GM20000 (cell line): ENCODE results near the gene MYH15.

Experiments used
- DNase-seq: peaks from one replicate; pipeline ENCODE4 v3.0.0; 2012; ENCODE audit warnings: low spot score
- TF ChIP-seq, protein P1 (sequence below): IDR thresholded peaks from 2 replicates; pipeline ENCODE4 v1.5.1; 2012; ENCODE audit warnings: mild to moderate bottlenecking, control low read depth; ENCODE audit errors: extremely low read depth, missing control alignments

Gene MYH15

DNA sequence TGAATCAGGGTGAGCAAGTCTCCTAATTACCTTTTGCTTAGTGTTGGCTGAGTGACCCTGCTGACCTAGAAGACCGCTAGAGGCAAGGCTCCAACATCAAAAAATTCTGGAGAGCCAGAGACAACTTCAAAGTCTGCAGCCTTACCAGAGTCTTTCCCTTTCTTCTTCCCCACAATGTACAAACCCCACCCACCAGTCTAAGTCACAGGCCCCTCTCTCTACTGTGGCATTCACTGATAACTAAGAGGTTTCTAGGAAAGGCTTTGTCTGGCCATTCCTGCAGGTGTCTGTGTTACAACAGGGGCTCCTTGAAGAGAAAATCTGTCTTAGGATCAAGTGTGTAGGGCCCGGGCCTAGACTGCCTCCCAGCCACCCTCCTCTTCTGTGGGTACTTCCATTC lies 525 bp downstream of the MYH15 start:
- TF ChIP-seq, protein P1, sequence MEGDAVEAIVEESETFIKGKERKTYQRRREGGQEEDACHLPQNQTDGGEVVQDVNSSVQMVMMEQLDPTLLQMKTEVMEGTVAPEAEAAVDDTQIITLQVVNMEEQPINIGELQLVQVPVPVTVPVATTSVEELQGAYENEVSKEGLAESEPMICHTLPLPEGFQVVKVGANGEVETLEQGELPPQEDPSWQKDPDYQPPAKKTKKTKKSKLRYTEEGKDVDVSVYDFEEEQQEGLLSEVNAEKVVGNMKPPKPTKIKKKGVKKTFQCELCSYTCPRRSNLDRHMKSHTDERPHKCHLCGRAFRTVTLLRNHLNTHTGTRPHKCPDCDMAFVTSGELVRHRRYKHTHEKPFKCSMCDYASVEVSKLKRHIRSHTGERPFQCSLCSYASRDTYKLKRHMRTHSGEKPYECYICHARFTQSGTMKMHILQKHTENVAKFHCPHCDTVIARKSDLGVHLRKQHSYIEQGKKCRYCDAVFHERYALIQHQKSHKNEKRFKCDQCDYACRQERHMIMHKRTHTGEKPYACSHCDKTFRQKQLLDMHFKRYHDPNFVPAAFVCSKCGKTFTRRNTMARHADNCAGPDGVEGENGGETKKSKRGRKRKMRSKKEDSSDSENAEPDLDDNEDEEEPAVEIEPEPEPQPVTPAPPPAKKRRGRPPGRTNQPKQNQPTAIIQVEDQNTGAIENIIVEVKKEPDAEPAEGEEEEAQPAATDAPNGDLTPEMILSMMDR: no peak

DNA sequence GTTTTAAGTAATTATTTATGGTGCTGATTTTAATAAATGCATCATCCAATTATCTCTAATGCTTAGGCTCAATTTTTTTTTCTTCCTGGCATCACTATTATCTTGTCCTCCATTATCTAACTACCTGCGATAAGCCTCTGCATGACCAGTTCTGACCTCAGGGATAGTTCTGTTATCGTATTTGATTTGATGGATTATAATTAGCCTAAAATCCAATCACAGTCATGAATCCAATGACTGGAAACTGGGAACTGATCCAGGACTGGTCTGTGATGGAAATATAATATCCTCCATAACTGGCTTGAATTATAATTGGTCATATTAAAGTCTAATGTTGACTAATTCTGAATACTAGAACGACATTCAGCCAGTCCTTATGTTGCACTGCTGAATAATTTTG lies 1.1 kb downstream of the MYH15 start:
- no peak for DNase-seq
- TF ChIP-seq, protein P1: no peak

More for the DNA sequence above, 525 bp downstream of the MYH15 start:
- no peak for DNase-seq

DNA sequence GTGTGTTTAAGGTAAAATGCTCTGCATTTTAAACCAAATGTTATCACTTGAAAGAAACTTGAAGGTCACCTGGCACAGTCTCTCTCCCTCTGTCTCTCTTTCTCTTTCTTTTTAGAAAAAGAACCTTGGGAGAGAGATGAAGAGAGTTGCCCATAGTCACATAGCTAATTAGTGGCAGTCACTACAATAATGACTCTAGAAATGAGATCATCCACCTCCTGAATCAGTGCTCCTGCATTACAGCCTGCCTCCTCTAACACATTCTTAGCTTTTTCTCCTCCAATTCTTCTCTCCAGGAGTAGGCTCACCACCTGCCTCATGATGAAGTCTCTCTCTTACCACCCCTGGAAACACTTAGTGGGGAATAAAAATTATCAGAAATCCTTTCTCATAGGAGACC lies 2.5 kb downstream of the MYH15 start:
- TF ChIP-seq, protein P1: no peak
- no peak for DNase-seq

DNA sequence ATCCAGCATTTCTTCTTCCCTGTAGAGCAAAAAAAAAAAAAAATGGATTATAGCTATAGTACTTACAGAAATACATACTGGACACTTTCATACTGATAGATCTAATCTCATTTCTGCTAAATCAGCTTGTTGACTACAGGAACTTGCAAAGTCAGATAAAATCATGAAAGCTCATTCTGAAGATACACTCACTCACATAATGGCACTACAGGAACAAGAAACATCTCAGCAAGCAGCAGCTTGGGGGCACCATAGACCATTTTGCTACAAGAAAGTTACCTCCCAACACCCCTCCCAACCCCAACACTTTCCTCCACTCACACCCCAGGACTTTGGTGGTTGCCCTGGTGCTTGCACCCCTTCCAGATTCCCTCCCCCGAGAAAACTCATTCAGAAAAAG lies 4.6 kb downstream of the MYH15 start:
- DNase-seq: peak; percentile 7
- TF ChIP-seq, protein P1: no peak

DNA sequence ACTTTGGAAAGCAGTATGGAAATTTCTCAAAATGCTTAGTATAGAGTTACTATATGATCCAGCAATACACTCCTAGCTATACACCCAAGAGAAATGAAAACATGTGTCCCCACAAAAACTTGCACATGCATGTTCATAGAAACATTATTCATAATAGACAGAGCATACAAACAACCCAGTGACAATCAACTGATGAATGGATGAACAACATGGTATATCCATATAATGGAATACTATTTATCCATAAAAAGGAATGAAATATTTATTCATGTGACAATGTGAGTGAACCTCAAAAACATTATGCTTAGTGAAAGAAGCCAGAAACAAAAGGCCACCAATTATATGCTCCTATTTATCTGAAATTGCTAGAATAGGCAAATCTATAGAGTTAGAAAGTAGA lies 6.7 kb downstream of the MYH15 start:
- no peak for DNase-seq
- TF ChIP-seq, protein P1: no peak

DNA sequence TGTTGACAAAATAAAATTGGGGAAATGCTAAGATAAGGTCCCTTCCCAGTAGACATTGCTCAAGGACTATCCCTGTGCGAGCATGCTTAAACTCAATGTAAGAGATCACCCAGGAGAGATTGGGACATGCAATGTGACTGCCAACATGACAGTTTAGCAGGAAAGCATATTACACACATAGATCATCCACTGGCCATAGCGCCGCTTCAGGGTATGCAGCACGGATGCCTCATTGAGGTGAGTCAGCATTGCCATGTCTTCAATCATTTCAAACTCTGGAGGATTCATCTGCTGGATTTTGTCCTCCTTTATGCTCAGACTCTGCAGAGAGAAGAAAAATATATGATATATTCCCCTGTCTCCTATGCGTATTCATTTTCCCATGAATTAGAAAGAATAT lies 8.9 kb downstream of the MYH15 start:
- TF ChIP-seq, protein P1: no peak
- no peak for DNase-seq

DNA sequence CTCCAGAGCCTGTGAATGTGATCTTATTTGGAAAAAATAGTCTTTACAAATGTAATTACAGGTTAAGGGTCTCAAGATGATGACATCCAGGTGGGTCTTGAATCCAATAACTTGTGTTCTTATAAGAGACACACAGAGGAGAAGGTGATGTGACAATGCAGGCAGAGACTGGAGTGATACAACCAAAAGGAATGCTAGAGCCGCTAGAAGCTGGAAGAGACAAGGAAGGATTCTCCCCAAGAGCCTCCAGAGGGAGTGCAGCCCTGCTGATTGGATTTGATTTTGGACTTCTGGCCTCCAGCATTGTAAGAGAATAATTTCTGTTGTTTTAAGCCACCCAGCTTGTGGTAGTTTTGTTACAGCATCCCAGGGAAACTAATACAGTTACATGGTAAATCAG lies 9.7 kb downstream of the MYH15 start:
- DNase-seq: no peak
- TF ChIP-seq, protein P1: no peak
